ENCODE data around the gene BRINP3.
A peak's percentile ranks its signal among the peaks of the same experiment; 100 is the strongest.

The BRINP3 gene

DNA sequence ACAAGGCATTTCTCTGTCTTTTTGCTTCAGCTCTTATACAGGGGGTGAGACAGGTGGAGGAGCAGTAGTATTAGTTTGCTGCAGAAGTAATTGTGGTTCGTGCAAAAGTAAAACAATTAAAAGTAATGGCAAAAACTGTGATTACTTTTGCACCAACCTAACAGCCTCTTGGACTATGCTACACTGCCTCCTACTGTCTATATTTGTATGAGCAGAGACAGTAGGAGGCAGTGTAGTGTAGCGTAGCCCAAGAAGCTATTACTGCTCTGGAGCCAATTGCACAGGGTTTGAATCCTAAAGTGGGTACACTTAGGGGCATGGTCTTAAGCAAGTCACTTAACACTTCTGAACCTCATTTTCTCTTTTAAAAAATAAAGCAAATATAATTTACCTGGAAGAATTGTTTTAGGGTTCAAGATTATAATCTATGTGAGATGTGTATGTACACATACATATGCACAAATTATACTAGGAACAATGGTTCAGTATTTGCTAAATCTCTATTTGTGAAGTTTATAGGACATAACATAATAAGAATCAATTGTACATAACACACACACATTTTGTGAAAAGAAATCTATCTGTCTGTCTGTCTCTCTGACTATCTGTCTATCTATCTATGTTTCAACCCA lies 103.8 kb downstream of the BRINP3 start:
- no peaks in the 10 kb centered on the region for H3K9me3 ChIP-seq (replicated peaks; ENCODE audit: low read length)
- H3K27me3 ChIP-seq (ENCODE audit: control insufficient read depth, insufficient read depth, low read length), result no peaks in the 10 kb centered on the region
- no peak overlapping the region for H3K4me3 ChIP-seq (ENCODE audit: low read length)
- H3K36me3 ChIP-seq (ENCODE audit: insufficient read depth, low read length), result no peaks in the 10 kb centered on the region
- no peaks in the 10 kb centered on the region for H3K4me1 ChIP-seq (ENCODE audit: control insufficient read depth, insufficient read depth, low read length)
- H3K4me2 ChIP-seq (ENCODE audit: low read length), result no peak overlapping the region
- H3K9ac ChIP-seq (ENCODE audit: low read depth, low read length), result no peak overlapping the region

DNA sequence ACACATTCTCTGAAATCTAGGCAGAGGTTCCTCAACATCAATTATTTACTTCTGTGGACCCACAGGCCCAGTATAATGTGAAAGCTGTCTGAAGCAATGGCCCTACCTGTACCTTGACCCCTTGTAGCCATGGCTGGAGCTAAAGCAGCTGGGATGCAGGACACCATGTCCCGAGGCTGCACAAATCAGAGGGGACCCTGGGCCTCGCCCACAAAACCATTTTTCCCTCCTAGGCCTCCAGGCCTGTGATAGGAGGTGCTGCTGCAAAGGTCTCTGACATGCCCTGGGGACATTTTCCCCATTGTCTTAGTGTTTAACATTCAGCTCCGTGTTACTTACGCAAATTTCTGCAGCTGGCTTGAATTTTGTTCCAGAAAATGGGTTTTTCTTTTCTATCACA lies 110.5 kb downstream of the BRINP3 start:
- Histone ChIP-seq H3K36me3 (ENCODE audit: insufficient read depth, low read length) (no peaks in the 10 kb centered on the region), H3K4me2 (ENCODE audit: low read length) (no peak overlapping the region), H3K9me3 (replicated peaks; ENCODE audit: low read length) (no peaks in the 10 kb centered on the region)

GRCh38 chr1:190365283-190365682 lies 112.4 kb downstream of the BRINP3 start:
- H3K27me3 ChIP-seq (ENCODE audit: control insufficient read depth, insufficient read depth, low read length), result no peaks in the 10 kb centered on the region
- H3K4me3 ChIP-seq (ENCODE audit: low read length), result no peak overlapping the region
- no peaks in the 10 kb centered on the region for H3K36me3 ChIP-seq (ENCODE audit: insufficient read depth, low read length)
- H3K9ac ChIP-seq (ENCODE audit: low read depth, low read length), result no peak overlapping the region
- no peaks in the 10 kb centered on the region for H3K9me3 ChIP-seq (replicated peaks; ENCODE audit: low read length)
- no peak overlapping the region for H3K4me2 ChIP-seq (ENCODE audit: low read length)
- no peaks in the 10 kb centered on the region for H3K4me1 ChIP-seq (ENCODE audit: control insufficient read depth, insufficient read depth, low read length)

More for the DNA sequence above, 110.5 kb downstream of the BRINP3 start:
- H3K4me1 ChIP-seq (ENCODE audit: control insufficient read depth, insufficient read depth, low read length), result no peaks in the 10 kb centered on the region
- no peak overlapping the region for H3K9ac ChIP-seq (ENCODE audit: low read depth, low read length)
- no peaks in the 10 kb centered on the region for H3K27me3 ChIP-seq (ENCODE audit: control insufficient read depth, insufficient read depth, low read length)
- no peak overlapping the region for H3K4me3 ChIP-seq (ENCODE audit: low read length)

- Histone ChIP-seq H3K4me2 (ENCODE audit: low read length) (no peak overlapping the region), H3K4me3 (ENCODE audit: low read length) (no peak overlapping the region), H3K27me3 (ENCODE audit: control insufficient read depth, insufficient read depth, low read length) (no peaks in the 10 kb centered on the region), H3K4me1 (ENCODE audit: control insufficient read depth, insufficient read depth, low read length) (no peaks in the 10 kb centered on the region), H3K9ac (ENCODE audit: low read depth, low read length) (no peak overlapping the region), H3K36me3 (ENCODE audit: insufficient read depth, low read length) (no peaks in the 10 kb centered on the region), H3K9me3 (replicated peaks; ENCODE audit: low read length) (no peaks in the 10 kb centered on the region)
Observed at GRCh38 chr1:190353538-190354101, 124.0 kb downstream of the BRINP3 start.

GRCh38 chr1:190344454-190344853 lies 133.2 kb downstream of the BRINP3 start:
- H3K9me3 ChIP-seq (replicated peaks; ENCODE audit: low read length), result no peaks in the 10 kb centered on the region
- no peak overlapping the region for H3K4me3 ChIP-seq (ENCODE audit: low read length)
- no peak overlapping the region for H3K9ac ChIP-seq (ENCODE audit: low read depth, low read length)
- H3K36me3 ChIP-seq (ENCODE audit: insufficient read depth, low read length), result no peaks in the 10 kb centered on the region
- no peak overlapping the region for H3K4me2 ChIP-seq (ENCODE audit: low read length)
- H3K27me3 ChIP-seq (ENCODE audit: control insufficient read depth, insufficient read depth, low read length), result no peaks in the 10 kb centered on the region
- no peaks in the 10 kb centered on the region for H3K4me1 ChIP-seq (ENCODE audit: control insufficient read depth, insufficient read depth, low read length)

- H3K4me3 ChIP-seq (ENCODE audit: low read length), result no peak overlapping the region
- no peaks in the 10 kb centered on the region for H3K4me1 ChIP-seq (ENCODE audit: control insufficient read depth, insufficient read depth, low read length)
- no peaks in the 10 kb centered on the region for H3K9me3 ChIP-seq (replicated peaks; ENCODE audit: low read length)
- no peaks in the 10 kb centered on the region for H3K36me3 ChIP-seq (ENCODE audit: insufficient read depth, low read length)
- H3K4me2 ChIP-seq (ENCODE audit: low read length), result no peak overlapping the region
- H3K9ac ChIP-seq (ENCODE audit: low read depth, low read length), result no peak overlapping the region
- no peaks in the 10 kb centered on the region for H3K27me3 ChIP-seq (ENCODE audit: control insufficient read depth, insufficient read depth, low read length)
Observed at GRCh38 chr1:190338829-190339228, 138.8 kb downstream of the BRINP3 start.

DNA sequence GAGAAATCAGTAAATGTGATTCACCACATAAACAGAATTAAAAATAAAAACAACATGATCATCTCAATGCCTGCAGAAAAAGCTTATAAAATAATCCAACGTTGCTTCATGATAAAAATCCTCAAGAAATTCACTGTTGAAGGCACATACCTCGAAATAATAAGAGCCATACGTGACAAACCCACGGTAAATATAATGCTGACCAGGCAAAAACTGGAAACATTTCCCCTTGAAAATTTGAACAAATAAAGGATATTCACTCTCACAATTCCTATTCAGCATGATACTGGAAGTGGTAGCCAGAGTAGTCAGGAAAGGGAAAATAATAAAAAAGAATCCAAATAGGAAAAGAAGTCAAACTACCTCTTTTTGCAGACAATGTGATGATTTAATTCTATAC lies 148.8 kb downstream of the BRINP3 start:
- no peak overlapping the region for H3K4me2 ChIP-seq (ENCODE audit: low read length)
- no peaks in the 10 kb centered on the region for H3K27me3 ChIP-seq (ENCODE audit: control insufficient read depth, insufficient read depth, low read length)
- peaks cover 15% of the 10 kb centered on the region for H3K4me1 ChIP-seq (ENCODE audit: control insufficient read depth, insufficient read depth, low read length)
- H3K36me3 ChIP-seq (ENCODE audit: insufficient read depth, low read length), result no peaks in the 10 kb centered on the region
- H3K4me3 ChIP-seq (ENCODE audit: low read length), result no peak overlapping the region
- no peaks in the 10 kb centered on the region for H3K9me3 ChIP-seq (replicated peaks; ENCODE audit: low read length)
- H3K9ac ChIP-seq (ENCODE audit: low read depth, low read length), result no peak overlapping the region

DNA sequence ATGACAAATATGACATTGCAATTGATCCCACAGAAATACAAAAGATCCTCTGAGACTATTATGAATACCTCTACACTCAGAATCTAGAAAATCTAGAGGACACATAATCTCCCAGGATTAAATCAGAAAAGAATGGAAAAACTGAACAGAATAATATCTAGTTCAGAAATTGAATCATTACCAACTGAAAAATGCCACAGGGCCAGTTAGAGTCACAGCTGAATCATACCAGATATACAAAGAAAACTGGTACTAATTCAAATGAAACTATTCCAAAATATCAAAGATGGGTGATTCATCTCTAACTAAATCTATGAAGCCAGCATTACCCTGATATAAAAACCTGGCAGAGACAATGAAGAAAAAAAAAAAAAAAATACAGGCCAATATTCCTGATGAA lies 149.3 kb downstream of the BRINP3 start:
- Histone ChIP-seq H3K36me3 (ENCODE audit: insufficient read depth, low read length) (no peaks in the 10 kb centered on the region), H3K4me2 (ENCODE audit: low read length) (peak overlapping the region; percentile 19), H3K4me1 (ENCODE audit: control insufficient read depth, insufficient read depth, low read length) (peaks cover 15% of the 10 kb centered on the region), H3K27me3 (ENCODE audit: control insufficient read depth, insufficient read depth, low read length) (no peaks in the 10 kb centered on the region), H3K4me3 (ENCODE audit: low read length) (no peak overlapping the region), H3K9me3 (replicated peaks; ENCODE audit: low read length) (no peaks in the 10 kb centered on the region), H3K9ac (ENCODE audit: low read depth, low read length) (no peak overlapping the region)

GRCh38 chr1:190327271-190327670 lies 150.4 kb downstream of the BRINP3 start:
- no peak overlapping the region for H3K9ac ChIP-seq (ENCODE audit: low read depth, low read length)
- no peak overlapping the region for H3K4me3 ChIP-seq (ENCODE audit: low read length)
- H3K36me3 ChIP-seq (ENCODE audit: insufficient read depth, low read length), result no peaks in the 10 kb centered on the region
- H3K4me2 ChIP-seq (ENCODE audit: low read length), result no peak overlapping the region
- H3K27me3 ChIP-seq (ENCODE audit: control insufficient read depth, insufficient read depth, low read length), result no peaks in the 10 kb centered on the region
- H3K9me3 ChIP-seq (replicated peaks; ENCODE audit: low read length), result no peaks in the 10 kb centered on the region
- H3K4me1 ChIP-seq (ENCODE audit: control insufficient read depth, insufficient read depth, low read length), result peaks cover 15% of the 10 kb centered on the region

- no peak overlapping the region for H3K9ac ChIP-seq (ENCODE audit: low read depth, low read length)
- H3K27me3 ChIP-seq (ENCODE audit: control insufficient read depth, insufficient read depth, low read length), result no peaks in the 10 kb centered on the region
- H3K36me3 ChIP-seq (ENCODE audit: insufficient read depth, low read length), result no peaks in the 10 kb centered on the region
- H3K4me1 ChIP-seq (ENCODE audit: control insufficient read depth, insufficient read depth, low read length), result peaks cover 10% of the 10 kb centered on the region
- H3K4me2 ChIP-seq (ENCODE audit: low read length), result no peak overlapping the region
- H3K9me3 ChIP-seq (replicated peaks; ENCODE audit: low read length), result no peaks in the 10 kb centered on the region
- H3K4me3 ChIP-seq (ENCODE audit: low read length), result no peak overlapping the region
Observed at GRCh38 chr1:190323530-190323929, 154.1 kb downstream of the BRINP3 start.

DNA sequence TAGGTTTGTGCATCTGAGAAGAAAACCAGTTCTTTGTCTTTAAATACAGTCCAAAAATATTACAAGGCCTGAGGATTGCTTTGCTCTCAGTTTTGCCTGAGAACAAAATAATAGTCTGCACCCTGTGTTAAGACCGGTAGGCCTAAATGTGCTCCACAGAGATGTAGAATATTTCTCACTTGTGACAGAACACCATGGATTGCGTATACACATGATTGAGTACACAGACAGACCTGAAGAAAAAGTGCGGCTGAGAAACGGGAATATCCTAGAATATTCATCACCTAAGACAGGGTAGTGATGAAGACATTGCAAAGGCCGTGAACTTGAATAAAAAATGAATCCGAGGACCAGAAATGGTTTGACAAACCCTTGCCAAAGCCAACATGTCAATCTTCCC lies 155.4 kb downstream of the BRINP3 start:
- Histone ChIP-seq H3K27me3 (ENCODE audit: control insufficient read depth, insufficient read depth, low read length) (no peaks in the 10 kb centered on the region), H3K4me2 (ENCODE audit: low read length) (no peak overlapping the region), H3K36me3 (ENCODE audit: insufficient read depth, low read length) (no peaks in the 10 kb centered on the region), H3K9me3 (replicated peaks; ENCODE audit: low read length) (no peaks in the 10 kb centered on the region), H3K4me1 (ENCODE audit: control insufficient read depth, insufficient read depth, low read length) (no peaks in the 10 kb centered on the region), H3K9ac (ENCODE audit: low read depth, low read length) (no peak overlapping the region), H3K4me3 (ENCODE audit: low read length) (no peak overlapping the region)

- Histone ChIP-seq H3K9ac (ENCODE audit: low read depth, low read length) (no peak overlapping the region), H3K9me3 (replicated peaks; ENCODE audit: low read length) (no peaks in the 10 kb centered on the region), H3K4me2 (ENCODE audit: low read length) (no peak overlapping the region), H3K36me3 (ENCODE audit: insufficient read depth, low read length) (no peaks in the 10 kb centered on the region), H3K4me1 (ENCODE audit: control insufficient read depth, insufficient read depth, low read length) (no peaks in the 10 kb centered on the region), H3K4me3 (ENCODE audit: low read length) (no peak overlapping the region), H3K27me3 (ENCODE audit: control insufficient read depth, insufficient read depth, low read length) (no peaks in the 10 kb centered on the region)
Observed at GRCh38 chr1:190320952-190321351, 156.7 kb downstream of the BRINP3 start.

All from skeletal muscle satellite cell (primary cell).